Effector memory CD4-positive, alpha-beta T cell (primary cell): ENCODE measurements around the gene RRBP1.

Source experiments
- DNase-seq, 3 donors: peaks; one replicate each; pipeline ENCODE4 v3.0.0-alpha.2; 2020
- H3K27ac ChIP-seq: 2 replicates; pipeline ENCODE4 v1.7.0; 2013; ENCODE audit warnings: mild to moderate bottlenecking, low read length, moderate library complexity; ENCODE audit not compliant: insufficient read depth, poor library complexity, severe bottlenecking
- H3K27me3 ChIP-seq: replicated peaks from 2 replicates; pipeline ENCODE4 v1.7.0; 2013; ENCODE audit warnings: mild to moderate bottlenecking, low read length; ENCODE audit not compliant: insufficient read depth, control insufficient read depth, poor library complexity, severe bottlenecking
- H3K36me3 ChIP-seq: 2 replicates; pipeline ENCODE4 v1.7.0; 2013; ENCODE audit warnings: mild to moderate bottlenecking, low read length, moderate library complexity; ENCODE audit not compliant: control insufficient read depth, insufficient read depth
- H3K4me1 ChIP-seq: 2 replicates; pipeline ENCODE4 v1.7.0; 2013; ENCODE audit warnings: low read length, mild to moderate bottlenecking; ENCODE audit not compliant: control insufficient read depth, insufficient read depth, poor library complexity, severe bottlenecking
- H3K4me3 ChIP-seq: 2 replicates; pipeline ENCODE4 v1.7.0; 2013; ENCODE audit warnings: low read length, low read depth, mild to moderate bottlenecking; ENCODE audit not compliant: insufficient read depth, poor library complexity, severe bottlenecking
- H3K9me3 ChIP-seq: 2 replicates; pipeline ENCODE4 v1.7.0; 2013; ENCODE audit warnings: mild to moderate bottlenecking, low read length, moderate library complexity; ENCODE audit not compliant: control insufficient read depth

Gene RRBP1

GRCh38 chr20:17637985-17638640 lies 43.9 kb downstream of the RRBP1 start:
- Histone ChIP-seq H3K9me3 (no peaks in the 10 kb centered on the region), H3K36me3 (peaks cover 49% of the 10 kb centered on the region), H3K4me1 (no peaks in the 10 kb centered on the region), H3K27me3 (no peaks in the 10 kb centered on the region), H3K4me3 (no peak overlapping the region), H3K27ac (no peak overlapping the region)
- DNase-seq = no peak

- peaks cover 51% of the 10 kb centered on the region for H3K36me3 ChIP-seq
- no peak overlapping the region for H3K27ac ChIP-seq
Measured at GRCh38 chr20:17637413-17637780, 44.6 kb downstream of the RRBP1 start.

GRCh38 chr20:17636523-17637412 lies 45.3 kb downstream of the RRBP1 start:
- H3K9me3 ChIP-seq = no peaks in the 10 kb centered on the region
- peaks cover 55% of the 10 kb centered on the region for H3K36me3 ChIP-seq
- H3K4me1 ChIP-seq = no peaks in the 10 kb centered on the region
- H3K4me3 ChIP-seq = no peak overlapping the region
- H3K27me3 ChIP-seq = no peaks in the 10 kb centered on the region
- no peak for DNase-seq
- no peak overlapping the region for H3K27ac ChIP-seq

More at GRCh38 chr20:17637413-17637780, 44.6 kb downstream of the RRBP1 start:
- Histone ChIP-seq H3K27me3 (no peaks in the 10 kb centered on the region), H3K4me3 (no peak overlapping the region), H3K4me1 (no peaks in the 10 kb centered on the region), H3K9me3 (no peaks in the 10 kb centered on the region)
- no peak for DNase-seq

- Histone ChIP-seq H3K9me3 (no peaks in the 10 kb centered on the region), H3K27ac (no peak overlapping the region), H3K36me3 (peaks cover 44% of the 10 kb centered on the region), H3K4me3 (no peak overlapping the region), H3K27me3 (no peaks in the 10 kb centered on the region), H3K4me1 (no peaks in the 10 kb centered on the region)
- DNase-seq = no peak
Measured at GRCh38 chr20:17635332-17636244, 46.5 kb downstream of the RRBP1 start.

GRCh38 chr20:17634661-17635331 lies 47.2 kb downstream of the RRBP1 start:
- H3K27ac ChIP-seq = no peak overlapping the region

GRCh38 chr20:17633850-17634500 lies 48.1 kb downstream of the RRBP1 start:
- H3K27me3 ChIP-seq = no peaks in the 10 kb centered on the region
- H3K36me3 ChIP-seq = peaks cover 38% of the 10 kb centered on the region
- DNase-seq = no peak
- no peak overlapping the region for H3K4me3 ChIP-seq
- H3K27ac ChIP-seq = no peak overlapping the region
- H3K9me3 ChIP-seq = no peaks in the 10 kb centered on the region
- no peaks in the 10 kb centered on the region for H3K4me1 ChIP-seq

More at GRCh38 chr20:17634661-17635331, 47.2 kb downstream of the RRBP1 start:
- peaks cover 43% of the 10 kb centered on the region for H3K36me3 ChIP-seq
- no peaks in the 10 kb centered on the region for H3K4me1 ChIP-seq
- no peaks in the 10 kb centered on the region for H3K27me3 ChIP-seq
- H3K4me3 ChIP-seq = no peak overlapping the region
- H3K9me3 ChIP-seq = no peaks in the 10 kb centered on the region
- DNase-seq = no peak

- DNase-seq = no peak
- Histone ChIP-seq H3K9me3 (no peaks in the 10 kb centered on the region), H3K4me1 (no peaks in the 10 kb centered on the region), H3K36me3 (peaks cover 36% of the 10 kb centered on the region), H3K27me3 (no peaks in the 10 kb centered on the region), H3K27ac (no peak overlapping the region), H3K4me3 (no peak overlapping the region)
Measured at GRCh38 chr20:17633221-17633849, 48.7 kb downstream of the RRBP1 start.

GRCh38 chr20:17631576-17632319 lies 50.3 kb downstream of the RRBP1 start:
- H3K27me3 ChIP-seq = no peaks in the 10 kb centered on the region
- H3K36me3 ChIP-seq = peaks cover 41% of the 10 kb centered on the region
- no peak overlapping the region for H3K4me3 ChIP-seq
- no peaks in the 10 kb centered on the region for H3K4me1 ChIP-seq
- H3K27ac ChIP-seq = no peak overlapping the region
- DNase-seq = no peak
- no peaks in the 10 kb centered on the region for H3K9me3 ChIP-seq
